CD8-positive, alpha-beta memory T cell (primary cell): Measurements from ENCODE around the gene HHATL. TPM values are rescaled to one million over a fixed set of nuclear protein-coding genes. Genes with fewer than 3 reads are reported as not detected.

Source experiments
- CTCF ChIA-PET: fragments of 350-600 bp; sonication (Branson Sonifier 250); formaldehyde crosslinking; loops from one replicate; lab custom pipeline; 2021; ENCODE audit warnings: antibody characterized with exemption; lab: Charles Lee
- POLR2A ChIA-PET: fragments of 350-600 bp; sonication (Branson Sonifier 250); formaldehyde crosslinking; loops from one replicate; lab custom pipeline; 2021; ENCODE audit warnings: antibody characterized with exemption; lab: Charles Lee
- DNase-seq, 5 donors: peaks; one replicate each; pipeline versions ENCODE4 v3.0.0 to v3.0.0-alpha.2; 2020 to 2022; ENCODE audit warnings: mixed read lengths in 1 of 5
- H3K27ac ChIP-seq: one replicate; pipeline ENCODE4 v1.7.0; 2013; ENCODE audit warnings: low read depth, mild to moderate bottlenecking, low read length, moderate library complexity
- H3K27me3 ChIP-seq: 2 replicates; pipeline ENCODE4 v1.7.0; 2013; ENCODE audit warnings: low read length, mild to moderate bottlenecking; ENCODE audit not compliant: insufficient read depth, poor library complexity, severe bottlenecking
- H3K36me3 ChIP-seq: 2 replicates; pipeline ENCODE4 v1.7.0; 2013; ENCODE audit warnings: mild to moderate bottlenecking, low read length, moderate library complexity; ENCODE audit not compliant: insufficient read depth
- H3K4me1 ChIP-seq: 2 replicates; pipeline ENCODE4 v1.7.0; 2013; ENCODE audit warnings: mild to moderate bottlenecking, low read length, moderate library complexity; ENCODE audit not compliant: insufficient read depth
- H3K4me3 ChIP-seq: 2 replicates; pipeline ENCODE4 v1.7.0; 2013; ENCODE audit warnings: mild to moderate bottlenecking, low read length
- H3K9me3 ChIP-seq: 2 replicates; pipeline ENCODE4 v1.7.0; 2013; ENCODE audit warnings: mild to moderate bottlenecking, low read length
- H3K27ac Mint-ChIP-seq, 8 donors: one replicate each; pipeline ENCODE4 v1.8.0; 2020 to 2021; ENCODE audit warnings: mixed read lengths in 8 of 8, mild to moderate bottlenecking in 6 of 8, inconsistent platforms in 3 of 8, moderate library complexity in 3 of 8
- H3K27me3 Mint-ChIP-seq, 2 donors: one replicate each; pipeline ENCODE4 v1.8.0; 2020 to 2021; ENCODE audit warnings: mixed read lengths in 2 of 2, mild to moderate bottlenecking in 1 of 2, moderate library complexity in 1 of 2
- H3K36me3 Mint-ChIP-seq, 3 donors: one replicate each; pipeline ENCODE4 v1.8.0; 2020 to 2021; ENCODE audit warnings: mixed read lengths in 3 of 3, inconsistent platforms in 1 of 3, mild to moderate bottlenecking in 1 of 3
- H3K4me1 Mint-ChIP-seq, 3 donors: one replicate each; pipeline ENCODE4 v1.8.0; 2020 to 2021; ENCODE audit warnings: mixed read lengths in 3 of 3, inconsistent platforms in 1 of 3, mild to moderate bottlenecking in 1 of 3
- H3K4me3 Mint-ChIP-seq, 7 donors: one replicate each; pipeline ENCODE4 v1.8.0; 2020 to 2021; ENCODE audit warnings: mixed read lengths in 7 of 7, mild to moderate bottlenecking in 6 of 7, moderate library complexity in 4 of 7, inconsistent platforms in 2 of 7
- H3K9me3 Mint-ChIP-seq, 5 donors: one replicate each; pipeline ENCODE4 v1.8.0; 2020 to 2022; ENCODE audit warnings: mixed read lengths in 5 of 5, mild to moderate bottlenecking in 3 of 5, moderate library complexity in 2 of 5, inconsistent platforms in 1 of 5
- polyA plus RNA-seq: library from polyadenylated mRNA; unstranded; fragments of 300-500 nt; fragmentation: Illumina TruSeq; gene quantifications from one replicate; pipeline ENCODE4 v1.2.3, GENCODE V29; 2021
- total RNA-seq, 2 experiments: library from RNA; stranded (reverse); gene quantifications; one replicate each; pipeline ENCODE4 v1.2.3, GENCODE V29; 2021

Gene HHATL
- total and polyA plus RNA-seq, 3 experiments from 2014 or later, result not detected

DNA sequence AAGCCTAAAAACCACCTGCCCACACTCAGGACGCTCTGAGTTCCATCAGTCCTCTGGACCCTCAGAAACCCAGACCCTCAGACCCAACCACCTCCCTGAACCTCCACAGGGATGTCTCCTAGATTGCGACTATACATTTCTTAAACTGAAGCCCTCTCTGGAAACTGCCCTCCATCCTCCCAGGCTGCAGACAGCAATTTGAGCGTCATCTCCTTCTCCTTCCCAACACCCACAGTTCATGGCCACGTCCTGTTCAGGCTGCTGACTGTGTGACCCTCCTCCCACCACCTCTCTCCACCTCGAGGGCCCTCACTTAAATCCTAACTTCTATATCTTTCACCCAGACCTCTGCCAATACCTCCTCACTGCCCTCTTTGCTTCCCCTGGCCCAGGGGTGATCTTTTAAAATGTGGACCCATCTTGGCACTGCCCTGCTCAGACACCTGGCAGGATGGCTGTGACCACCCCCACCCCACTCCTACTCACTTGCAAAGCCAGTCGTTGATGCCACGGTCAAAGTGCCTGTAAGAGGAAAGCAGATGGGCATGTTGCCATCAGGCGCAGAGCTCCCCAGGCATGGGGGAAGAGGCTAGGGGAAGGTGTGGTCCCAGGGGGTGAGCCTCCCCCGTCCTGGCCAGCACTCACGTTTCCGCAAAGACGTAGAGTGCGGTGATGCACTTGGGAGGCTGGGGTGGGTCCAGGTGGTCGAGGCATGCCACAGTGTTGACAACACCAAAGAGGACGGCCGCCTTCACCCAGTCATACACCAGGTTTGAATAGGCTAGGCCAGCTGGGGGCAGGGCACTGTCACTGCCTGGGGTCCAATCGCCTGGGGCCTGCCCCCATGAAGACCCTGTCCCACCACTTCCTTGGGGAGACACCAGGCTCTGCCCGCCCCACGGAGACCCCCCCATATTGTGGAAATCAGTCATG is 6.0 kb downstream of the HHATL start:
- Mint-ChIP-seq H3K36me3 (no peaks in the 10 kb centered on the region), H3K27ac (no peak overlapping the region), H3K9me3 (no peaks in the 10 kb centered on the region), H3K27me3 (peaks cover 0 to 4% of the 10 kb centered on the region in 2 donors), H3K4me3 (no peak overlapping the region), H3K4me1 (peaks cover 7 to 10% (median 7%) of the 10 kb centered on the region in 3 donors)
- CTCF ChIA-PET, result no interaction called here
- POLR2A ChIA-PET, result no interaction called here
- no peak overlapping the region for H3K27ac ChIP-seq
- no peaks in the 10 kb centered on the region for H3K9me3 ChIP-seq
- no peaks in the 10 kb centered on the region for H3K27me3 ChIP-seq
- no peaks in the 10 kb centered on the region for H3K4me1 ChIP-seq
- H3K4me3 ChIP-seq, result no peak overlapping the region
- no peaks in the 10 kb centered on the region for H3K36me3 ChIP-seq
- DNase-seq, result no peak

GRCh38 chr3:42694366-42694765 is 8.2 kb downstream of the HHATL start:
- H3K9me3 ChIP-seq, result no peaks in the 10 kb centered on the region
- no peaks in the 10 kb centered on the region for H3K9me3 Mint-ChIP-seq
- no peaks in the 10 kb centered on the region for H3K27me3 ChIP-seq
- H3K4me3 Mint-ChIP-seq, result no peak overlapping the region
- H3K36me3 Mint-ChIP-seq, result no peaks in the 10 kb centered on the region
- ChIA-PET POLR2A (no interaction called here), CTCF (no interaction called here)
- H3K27me3 Mint-ChIP-seq, result peaks cover 5 to 8% of the 10 kb centered on the region in 2 donors
- H3K27ac ChIP-seq, result no peak overlapping the region
- peaks cover 7% of the 10 kb centered on the region in 3 donors for H3K4me1 Mint-ChIP-seq
- H3K4me1 ChIP-seq, result no peaks in the 10 kb centered on the region
- no peaks in the 10 kb centered on the region for H3K36me3 ChIP-seq
- no peak overlapping the region for H3K4me3 ChIP-seq
- no peak for DNase-seq
- no peak overlapping the region for H3K27ac Mint-ChIP-seq

GRCh38 chr3:42693530-42693930 is 9.1 kb downstream of the HHATL start:
- DNase-seq, result no peak
- Histone ChIP-seq H3K36me3 (no peaks in the 10 kb centered on the region), H3K4me1 (no peaks in the 10 kb centered on the region), H3K9me3 (no peaks in the 10 kb centered on the region), H3K4me3 (no peak overlapping the region), H3K27me3 (no peaks in the 10 kb centered on the region), H3K27ac (no peak overlapping the region)
- H3K27me3 Mint-ChIP-seq, result peaks cover 7 to 8% of the 10 kb centered on the region in 2 donors
- H3K36me3 Mint-ChIP-seq, result no peaks in the 10 kb centered on the region
- no peak overlapping the region for H3K27ac Mint-ChIP-seq
- CTCF ChIA-PET, result no interaction called here
- H3K4me1 Mint-ChIP-seq, result peaks cover 2% of the 10 kb centered on the region in 3 donors
- no peaks in the 10 kb centered on the region for H3K9me3 Mint-ChIP-seq
- H3K4me3 Mint-ChIP-seq, result no peak overlapping the region
- POLR2A ChIA-PET, result no interaction called here

DNA sequence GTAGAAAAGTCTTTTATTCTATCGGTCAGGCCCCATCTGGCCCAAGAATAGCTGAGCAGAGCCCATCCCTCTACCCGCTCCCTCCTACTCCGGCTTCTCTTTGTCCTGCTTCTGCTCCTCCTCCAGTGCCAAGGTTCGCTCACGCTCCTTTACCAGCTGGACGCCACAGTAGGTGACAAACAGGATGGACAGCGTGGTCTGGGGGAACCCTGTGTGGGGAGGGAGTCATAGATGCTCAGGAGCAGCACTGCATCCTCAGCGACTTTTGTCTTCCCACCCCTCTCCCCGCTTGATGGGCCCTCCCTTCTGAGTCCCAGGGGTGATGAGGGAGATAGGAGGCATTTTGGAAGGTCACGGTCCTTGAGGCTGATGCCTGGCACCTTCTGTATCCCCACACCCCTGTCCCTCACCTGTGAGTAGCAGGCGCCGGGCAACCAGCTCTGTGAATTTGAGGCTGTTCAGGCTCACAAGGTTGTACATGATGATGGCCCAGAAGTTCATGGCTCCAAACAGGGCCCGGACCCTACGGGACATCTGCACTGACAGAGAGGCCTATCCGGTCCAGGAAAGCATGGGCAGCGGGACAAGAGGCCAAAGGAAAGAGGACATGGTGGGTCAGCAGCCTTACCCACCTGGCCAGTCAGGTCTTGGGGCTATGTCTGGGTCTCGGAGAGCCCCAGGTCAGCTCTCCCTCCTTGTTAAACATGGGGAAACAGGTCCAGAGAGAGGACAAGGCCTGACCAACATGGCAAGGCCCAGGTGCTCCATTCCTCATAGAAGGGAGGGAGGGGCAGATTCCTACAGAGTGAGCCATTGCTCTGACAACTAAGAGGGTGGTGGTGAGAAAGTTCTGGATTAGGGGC is 9.7 kb downstream of the HHATL start:
- H3K36me3 Mint-ChIP-seq, result no peaks in the 10 kb centered on the region
- peaks cover 5 to 7% of the 10 kb centered on the region in 2 donors for H3K27me3 Mint-ChIP-seq
- H3K9me3 Mint-ChIP-seq, result no peaks in the 10 kb centered on the region
- no peak overlapping the region for H3K4me3 ChIP-seq
- no peaks in the 10 kb centered on the region for H3K4me1 ChIP-seq
- no peak overlapping the region for H3K27ac ChIP-seq
- DNase-seq, result no peak
- H3K27me3 ChIP-seq, result no peaks in the 10 kb centered on the region
- no peaks in the 10 kb centered on the region for H3K36me3 ChIP-seq
- H3K27ac Mint-ChIP-seq, result peak overlapping the region in 1 of 8 donors; percentile 75
- no peaks in the 10 kb centered on the region for H3K4me1 Mint-ChIP-seq
- ChIA-PET CTCF (no interaction called here), POLR2A (no interaction called here)
- no peaks in the 10 kb centered on the region for H3K9me3 ChIP-seq
- no peak overlapping the region for H3K4me3 Mint-ChIP-seq

- CTCF ChIA-PET, result no interaction called here
- POLR2A ChIA-PET, result no interaction called here
- peaks cover 5 to 7% of the 10 kb centered on the region in 2 donors for H3K27me3 Mint-ChIP-seq
- H3K27ac Mint-ChIP-seq, result no peak overlapping the region
- no peaks in the 10 kb centered on the region for H3K4me1 Mint-ChIP-seq
- no peak overlapping the region for H3K4me3 Mint-ChIP-seq
- H3K9me3 Mint-ChIP-seq, result no peaks in the 10 kb centered on the region
- H3K27me3 ChIP-seq, result no peaks in the 10 kb centered on the region
- H3K4me3 ChIP-seq, result no peak overlapping the region
- no peak overlapping the region for H3K27ac ChIP-seq
- no peaks in the 10 kb centered on the region for H3K36me3 ChIP-seq
- no peaks in the 10 kb centered on the region for H3K36me3 Mint-ChIP-seq
- H3K4me1 ChIP-seq, result no peaks in the 10 kb centered on the region
- no peaks in the 10 kb centered on the region for H3K9me3 ChIP-seq
- DNase-seq, result no peak
Observed at GRCh38 chr3:42691816-42692666, 10.6 kb downstream of the HHATL start.

DNA sequence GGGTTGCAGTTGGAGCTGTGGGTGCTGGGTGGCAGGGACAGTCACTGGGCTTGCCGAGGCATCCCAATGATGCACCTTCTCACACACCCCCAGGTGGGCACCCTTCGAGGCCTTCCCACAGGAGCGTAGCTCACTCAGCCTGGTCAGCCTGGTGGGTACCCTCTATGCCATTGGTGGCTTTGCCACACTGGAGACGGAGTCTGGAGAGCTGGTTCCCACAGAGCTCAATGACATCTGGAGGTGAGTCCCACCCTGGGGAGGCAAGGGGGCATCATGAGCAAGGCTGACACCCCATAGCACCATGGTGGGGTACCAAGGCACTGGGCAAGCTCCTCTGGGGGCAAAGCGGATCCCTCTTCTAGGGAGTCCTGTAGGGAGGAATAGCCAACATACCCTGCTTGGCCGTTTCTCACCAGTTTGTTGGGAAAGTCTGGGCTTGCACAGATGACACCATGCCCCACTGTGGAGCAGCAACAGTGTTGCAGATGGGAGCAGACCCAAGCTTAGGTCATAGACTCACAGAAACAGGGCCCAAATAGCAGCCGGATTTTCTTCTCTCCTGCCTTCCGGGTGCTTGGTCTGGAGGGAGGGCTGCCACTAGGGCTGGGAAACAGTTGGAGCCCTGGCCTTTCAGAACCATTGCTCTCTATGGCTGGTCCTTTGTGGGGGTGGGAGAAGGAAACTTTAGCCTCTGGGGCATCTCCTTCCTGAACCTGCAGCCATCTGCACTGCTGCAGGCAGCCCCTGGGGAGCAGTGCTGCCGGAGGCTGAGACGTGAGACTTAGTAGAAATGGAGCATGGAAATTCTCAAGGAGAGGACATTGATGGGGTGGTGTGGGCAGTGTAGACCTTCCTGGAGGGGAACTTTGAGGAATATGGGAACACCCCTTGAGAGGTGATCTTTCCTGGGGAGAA is 11.6 kb downstream of the HHATL start:
- Histone ChIP-seq H3K4me1 (no peaks in the 10 kb centered on the region), H3K9me3 (no peaks in the 10 kb centered on the region), H3K36me3 (no peaks in the 10 kb centered on the region), H3K4me3 (no peak overlapping the region), H3K27ac (no peak overlapping the region), H3K27me3 (no peaks in the 10 kb centered on the region)
- ChIA-PET POLR2A (no interaction called here), CTCF (no interaction called here)
- no peak for DNase-seq
- no peak overlapping the region for H3K4me3 Mint-ChIP-seq
- no peaks in the 10 kb centered on the region for H3K4me1 Mint-ChIP-seq
- no peak overlapping the region for H3K27ac Mint-ChIP-seq
- no peaks in the 10 kb centered on the region for H3K9me3 Mint-ChIP-seq
- H3K27me3 Mint-ChIP-seq, result peaks cover 7% of the 10 kb centered on the region in 2 donors
- no peaks in the 10 kb centered on the region for H3K36me3 Mint-ChIP-seq

DNA sequence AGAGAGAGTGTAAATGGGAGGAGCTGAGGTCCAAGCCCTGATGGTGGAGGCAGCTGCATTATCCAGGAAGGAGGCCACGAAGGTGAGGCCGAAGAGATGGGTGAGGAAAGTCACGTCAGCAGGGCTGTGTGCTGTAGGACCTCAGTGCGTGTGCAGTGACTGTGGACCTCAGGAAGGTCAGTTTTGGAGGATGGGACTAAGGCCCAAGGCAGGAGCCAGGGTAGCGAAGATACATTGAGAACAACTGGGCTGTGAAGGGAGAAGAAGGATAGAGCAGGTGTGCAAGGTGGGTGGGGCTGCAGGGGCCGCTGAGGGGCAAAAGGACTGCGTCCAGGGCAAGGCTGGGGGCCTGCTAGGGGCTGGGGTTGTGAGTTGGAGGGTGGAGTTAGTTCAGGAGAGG is 12.4 kb downstream of the HHATL start:
- no peaks in the 10 kb centered on the region for H3K36me3 Mint-ChIP-seq
- Histone ChIP-seq H3K4me3 (no peak overlapping the region), H3K36me3 (no peaks in the 10 kb centered on the region), H3K27ac (no peak overlapping the region), H3K9me3 (no peaks in the 10 kb centered on the region), H3K4me1 (no peaks in the 10 kb centered on the region), H3K27me3 (no peaks in the 10 kb centered on the region)
- peaks cover 0 to 5% (median 0%) of the 10 kb centered on the region in 3 donors for H3K4me1 Mint-ChIP-seq
- peaks cover 7% of the 10 kb centered on the region in 2 donors for H3K27me3 Mint-ChIP-seq
- H3K9me3 Mint-ChIP-seq, result no peaks in the 10 kb centered on the region
- ChIA-PET POLR2A (no interaction called here), CTCF (no interaction called here)
- DNase-seq, result no peak
- H3K4me3 Mint-ChIP-seq, result no peak overlapping the region
- no peak overlapping the region for H3K27ac Mint-ChIP-seq
